HG02885 (cell line): ENCODE results near the gene LRRC3C.
A peak's percentile ranks its signal among the peaks of the same experiment; 100 is the strongest.

Experiments used
- ATAC-seq: cut with Tn5 transposase; IDR thresholded peaks from one replicate; pipeline ENCODE4 v1.9.1; 2021; ENCODE audit warnings: mild to moderate bottlenecking; ENCODE audit not compliant: unreplicated experiment, poor library complexity

LRRC3C gene

GRCh38 chr17:39973496-39973895, 46.0 kb downstream of the LRRC3C start:
- ATAC-seq: no peak

- no peak for ATAC-seq
Observed at GRCh38 chr17:39974433-39974832, 46.9 kb downstream of the LRRC3C start.

- ATAC-seq: no peak
Observed at GRCh38 chr17:39975801-39976200, 48.3 kb downstream of the LRRC3C start.

GRCh38 chr17:39979016-39979670, 51.6 kb downstream of the LRRC3C start:
- ATAC-seq: no peak

- ATAC-seq: peak; percentile 10
Observed at GRCh38 chr17:39979893-39980350, 52.4 kb downstream of the LRRC3C start.

GRCh38 chr17:39980351-39981206, 53.0 kb downstream of the LRRC3C start, which contains the start of gene PSMD3:
TSS of gene PSMD3 (plus strand) at chr17:39980807. CDS start at chr17:39980971, 164 bp downstream.
- ATAC-seq: peak; percentile 93

GRCh38 chr17:39981207-39981741, 53.7 kb downstream of the LRRC3C start:
- ATAC-seq: no peak

- ATAC-seq: no peak
Observed at GRCh38 chr17:39981766-39982375, 54.3 kb downstream of the LRRC3C start.

- ATAC-seq: no peak
Observed at GRCh38 chr17:39988206-39988810, 60.8 kb downstream of the LRRC3C start.

GRCh38 chr17:39994448-39994847, 66.9 kb downstream of the LRRC3C start:
- ATAC-seq: no peak
